B cell (primary cell): ENCODE results near the gene TGFBI.

Source experiments
- CTCF ChIP-seq: fragments of 200-600 bp; IDR thresholded peaks from one replicate; pipeline ENCODE4 v1.8.0; 2022; ENCODE audit warnings: antibody characterized with exemption, mild to moderate bottlenecking
- EZH2 ChIP-seq: IDR thresholded peaks from 2 replicates; pipeline ENCODE4 v1.6.1; 2012; ENCODE audit warnings: borderline replicate concordance, low read depth, mild to moderate bottlenecking, moderate library complexity, low read length; ENCODE audit not compliant: insufficient read depth, poor library complexity, severe bottlenecking

DNA sequence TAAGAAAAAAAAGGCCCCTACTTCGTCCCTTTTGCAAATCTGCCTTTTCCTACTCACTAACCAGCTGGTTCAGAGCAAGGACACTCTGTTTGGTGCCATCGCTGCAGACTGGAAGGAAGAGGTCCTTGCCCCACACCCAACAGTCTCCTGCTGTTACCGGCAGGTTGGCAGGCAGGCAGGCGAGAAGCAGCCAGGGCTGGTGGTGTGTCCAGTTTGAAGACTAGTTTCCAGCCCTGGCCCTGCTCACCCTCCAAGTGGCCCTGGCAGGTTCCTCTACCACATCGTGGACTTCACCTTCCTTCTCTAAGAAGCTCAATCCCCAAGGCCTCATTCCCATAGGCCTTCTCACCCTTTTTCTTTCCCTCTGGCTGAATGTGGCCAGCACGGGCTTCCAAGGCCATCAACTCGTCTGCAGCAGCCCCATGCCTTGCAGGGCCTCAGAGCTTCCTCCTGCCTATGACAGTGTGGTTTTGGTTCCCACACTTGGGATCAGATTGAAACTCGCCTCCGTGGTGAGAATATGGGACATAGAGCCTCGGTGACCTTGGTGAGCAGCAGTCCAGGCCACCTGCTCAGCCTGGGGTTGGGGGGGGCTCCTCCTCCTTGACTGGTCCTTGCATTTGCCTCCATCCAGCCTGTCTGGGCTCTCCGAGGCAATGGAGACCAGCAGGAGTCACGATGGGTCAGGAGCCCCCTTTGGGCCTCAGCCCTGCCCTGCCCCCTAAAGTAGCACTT is 22.9 kb downstream of the TGFBI start:
- TF ChIP-seq EZH2 (no peak), CTCF (no peak)
